RWPE1 (cell line): ENCODE measurements around the gene LRCOL1.

Experiments
- CTCF ChIA-PET: fragments of 350-600 bp; sonication (Branson Sonifier 250); formaldehyde crosslinking; extraction: SDS; loops from one replicate; lab custom pipeline; 2021; lab: Yijun Ruan, JAX
- POLR2A ChIA-PET: fragments of 400-600 bp; formaldehyde crosslinking; extraction: SDS; loops from one replicate; lab custom pipeline; 2020; ENCODE audit warnings: antibody characterized with exemption; ENCODE audit not compliant: low non-redundant PET; lab: Yijun Ruan, JAX
- DNase-seq: peaks from one replicate; pipeline ENCODE4 v3.0.0; 2012; ENCODE audit warnings: low spot score
- H3K27ac ChIP-seq: fragments of 450-650 bp; 2 replicates; pipeline ENCODE4 v1.5.1; 2017
- CTCF ChIP-seq: fragments of 450-650 bp; conservative IDR thresholded peaks from 2 replicates; pipeline ENCODE4 v1.5.1; 2017; ENCODE audit warnings: low read depth, mild to moderate bottlenecking

LRCOL1 gene

GRCh38 chr12:132653567-132654290, 43.3 kb upstream of the LRCOL1 start:
- CTCF ChIA-PET: interaction anchor here (0.7 to 0.8 kb wide), 2 partner anchors 13 to 15 kb away, joined by 3 read pairs; no protein-coding TSS in a partner anchor

DNA sequence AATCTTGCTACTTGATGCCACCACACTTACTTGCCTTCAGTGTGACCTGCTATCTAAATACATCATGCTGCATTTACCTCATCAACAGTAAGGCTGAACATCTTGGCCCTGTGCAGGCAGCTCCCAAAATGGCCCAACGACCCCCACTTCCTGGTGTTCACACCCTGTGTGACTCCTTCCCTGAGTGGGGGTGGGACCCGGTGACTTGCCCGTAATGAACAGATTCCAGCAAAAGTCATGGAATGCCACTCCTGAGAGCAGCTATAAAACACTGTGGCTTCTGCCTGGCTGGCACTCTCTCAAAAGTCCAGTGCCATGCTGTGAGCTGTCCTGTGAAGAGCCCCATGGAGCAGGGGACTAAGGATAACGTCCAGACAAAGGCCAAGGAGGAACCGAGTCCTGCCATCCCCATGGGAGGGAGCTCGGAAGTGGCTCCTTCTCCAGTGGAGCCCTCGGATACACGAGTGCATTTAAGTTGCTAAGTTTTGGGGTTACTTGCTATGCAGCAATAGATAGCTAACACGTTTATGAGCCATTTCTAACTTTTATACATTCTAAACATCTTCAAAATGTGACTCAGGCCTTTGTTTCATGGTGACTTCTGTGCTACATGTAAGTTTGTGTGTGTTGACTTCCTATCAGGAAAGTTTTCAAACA, 41.2 kb upstream of the LRCOL1 start:
- CTCF ChIA-PET: interaction anchor here (0.6 kb wide), 1 partner anchor 13 kb away, joined by 3 read pairs; no protein-coding TSS in a partner anchor
- POLR2A ChIA-PET: no interaction called here
- no peak for TF ChIP-seq CTCF
- H3K27ac ChIP-seq: peak overlapping the region; percentile 21; the same call in 1 of the 2 replicates
- no peak for DNase-seq

More at GRCh38 chr12:132653567-132654290, 43.3 kb upstream of the LRCOL1 start:
- no peak overlapping the region for H3K27ac ChIP-seq
- no peak for DNase-seq
- POLR2A ChIA-PET: no interaction called here
- no peak for TF ChIP-seq CTCF

- ChIA-PET CTCF (interaction anchor here (2.9 kb wide), 1 partner anchor 11 kb away, joined by 12 read pairs; no protein-coding TSS in a partner anchor), POLR2A (no interaction called here)
- no peak for DNase-seq
- no peak for TF ChIP-seq CTCF
- H3K27ac ChIP-seq: no peak overlapping the region
Measured at GRCh38 chr12:132649226-132649945, 39.0 kb upstream of the LRCOL1 start.

- ChIA-PET CTCF (interaction anchor here (0.7 to 2.9 kb wide), 2 partner anchors 10 to 409 kb away, joined by 4 to 12 read pairs; no protein-coding TSS in a partner anchor), POLR2A (no interaction called here)
Measured at GRCh38 chr12:132648616-132649225, 38.3 kb upstream of the LRCOL1 start.

DNA sequence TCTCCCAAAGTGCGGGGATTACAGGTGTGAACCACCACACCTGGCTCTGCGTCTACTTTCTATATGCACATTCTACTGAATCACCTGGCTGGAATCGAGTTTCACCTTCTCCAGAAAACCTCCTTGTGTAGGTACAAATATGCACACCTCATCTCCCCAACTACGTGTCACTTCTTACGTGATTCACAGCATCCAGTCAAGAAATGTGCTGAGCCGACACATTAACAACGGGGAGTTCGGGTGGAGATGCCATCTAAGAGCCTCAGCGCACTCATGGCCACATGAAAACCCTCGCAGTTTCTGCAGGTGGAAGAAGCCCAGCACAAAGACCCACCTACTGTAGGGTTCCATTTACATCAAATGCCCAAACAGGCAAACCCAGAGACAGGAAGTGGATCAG, 37.5 kb upstream of the LRCOL1 start:
- no peak for DNase-seq
- H3K27ac ChIP-seq: no peak overlapping the region
- ChIA-PET CTCF (interaction anchor here (0.6 to 2.9 kb wide), 3 partner anchors 9 to 37 kb away, joined by 4 to 12 read pairs (median 5); partner anchors contain the start of gene LRCOL1), POLR2A (no interaction called here)
- no peak for TF ChIP-seq CTCF

More at GRCh38 chr12:132648616-132649225, 38.3 kb upstream of the LRCOL1 start:
- DNase-seq: no peak
- H3K27ac ChIP-seq: no peak overlapping the region
- TF ChIP-seq CTCF: no peak
